Measurements from ENCODE around the gene CHTF18. TPM values are rescaled to one million over a fixed set of nuclear protein-coding genes. Genes with fewer than 3 reads are reported as not detected.
"Not testable (repeated sequence)": the region's sequence is repeated elsewhere in the genome, so short reads cannot be mapped to it uniquely, and the experiment has no call there.

Gene CHTF18
- total RNA-seq, 1 donor from 2014 or later: 13.3 TPM

DNA sequence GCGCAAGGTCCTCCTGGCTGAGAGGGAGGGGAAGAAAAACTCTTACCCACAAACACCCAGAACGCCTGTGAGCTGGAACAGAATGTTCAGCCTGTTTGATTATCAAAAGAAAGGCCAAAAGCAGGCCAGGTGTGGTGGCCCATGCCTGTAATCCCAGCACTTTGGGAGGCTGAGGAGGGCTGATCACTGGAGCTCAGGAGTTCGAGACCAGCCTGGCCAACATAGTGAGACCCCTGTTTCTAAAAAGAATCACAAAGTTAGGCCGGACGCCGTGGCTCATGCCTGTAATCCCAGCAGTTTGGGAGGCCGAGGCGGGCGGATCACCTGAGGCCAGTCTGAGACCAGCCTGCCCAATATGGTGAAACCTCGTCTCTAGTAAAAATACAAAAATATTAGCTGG, 12.1 kb upstream of the CHTF18 start:
- not testable (repeated sequence) for DNase-seq (ENCODE audit: low spot score)

DNA sequence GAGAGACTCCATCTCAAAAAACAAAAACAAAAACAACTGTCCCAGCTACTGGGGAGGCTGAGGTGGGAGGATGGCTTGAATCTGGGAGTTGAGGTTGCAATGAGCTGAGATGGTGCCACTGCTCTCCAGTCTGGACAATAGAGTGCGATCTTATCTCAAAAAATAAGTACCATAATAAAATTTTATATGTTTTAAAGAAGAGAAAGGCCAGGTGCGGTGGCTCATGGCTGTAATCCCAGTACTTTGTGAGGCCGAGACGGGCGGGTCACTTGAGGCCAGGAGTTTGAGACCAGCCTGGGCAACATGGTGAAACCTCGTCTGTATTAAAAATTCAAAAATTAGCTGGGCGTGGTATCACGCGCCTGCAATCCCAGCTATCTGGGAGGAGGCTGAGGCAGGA, 11.6 kb upstream of the CHTF18 start:
- no peak for DNase-seq (ENCODE audit: low spot score)

DNA sequence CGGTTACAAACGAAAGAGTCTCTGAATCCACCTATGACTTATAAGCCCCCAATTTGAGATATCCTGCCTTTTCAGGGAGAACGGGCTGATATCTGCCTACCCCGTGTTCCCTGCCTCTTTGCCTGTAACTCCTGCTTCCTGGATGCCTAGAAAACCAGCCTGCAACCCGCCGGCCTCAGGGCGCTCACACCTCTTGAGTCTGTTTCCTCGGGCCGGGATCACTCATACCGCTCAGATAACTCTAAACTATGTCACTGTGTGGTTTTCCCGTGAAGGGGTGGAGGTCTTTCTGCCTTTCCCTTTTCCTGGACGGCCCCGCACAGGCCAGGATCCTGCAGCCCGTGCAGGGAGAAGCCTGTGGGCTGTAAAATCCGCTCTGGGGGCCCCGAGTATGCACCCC, 10.6 kb upstream of the CHTF18 start:
- DNase-seq (ENCODE audit: low spot score): no peak

DNA sequence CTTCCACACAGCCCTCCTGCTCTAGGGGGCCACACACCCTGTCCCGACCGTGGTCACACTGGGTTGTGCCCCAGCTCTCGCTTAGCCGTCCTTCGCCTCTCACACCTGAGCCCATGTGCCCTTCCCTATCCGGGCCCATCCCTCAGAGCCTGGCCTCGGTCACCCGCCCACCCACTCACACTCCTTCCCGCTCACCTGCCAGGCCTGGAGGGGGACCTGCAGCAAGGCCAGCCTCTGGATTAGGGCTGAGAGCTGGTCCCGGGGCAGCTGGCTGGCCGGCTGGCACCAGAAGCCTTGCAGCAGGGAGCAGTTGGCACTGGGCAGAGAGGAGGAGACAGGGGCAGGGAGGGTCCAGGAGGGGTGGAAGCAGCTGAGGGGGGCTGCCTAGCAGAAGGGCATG, 10.0 kb upstream of the CHTF18 start:
- no peak for DNase-seq (ENCODE audit: low spot score)

DNA sequence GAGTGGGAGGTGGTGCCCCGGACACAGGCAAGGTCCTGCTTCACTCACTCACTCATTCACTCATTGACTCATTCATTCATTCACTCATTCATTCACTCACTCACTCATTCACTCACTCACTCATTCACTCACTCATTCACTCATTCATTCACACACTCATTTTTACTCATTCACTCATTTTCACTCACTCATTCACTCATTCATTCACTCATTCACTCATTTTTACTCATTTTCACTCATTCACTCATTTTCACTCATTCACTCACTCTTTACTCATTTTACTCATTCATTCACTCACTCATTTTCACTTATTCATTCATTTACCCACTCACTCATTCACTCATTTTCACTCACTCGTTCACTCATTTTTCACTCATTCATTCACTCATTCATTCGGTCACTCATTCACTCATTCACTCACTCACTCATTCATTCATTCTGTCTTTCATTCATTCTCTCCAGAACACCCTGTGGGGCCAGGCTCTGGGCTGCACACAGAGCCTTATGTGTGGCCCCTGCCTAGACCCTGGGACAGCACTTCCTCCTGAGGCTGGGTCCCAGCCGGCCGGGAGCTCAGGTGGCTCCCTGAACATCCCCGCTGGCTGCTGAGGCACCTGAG, 9.4 kb upstream of the CHTF18 start:
- no peak for DNase-seq (ENCODE audit: low spot score)

DNA sequence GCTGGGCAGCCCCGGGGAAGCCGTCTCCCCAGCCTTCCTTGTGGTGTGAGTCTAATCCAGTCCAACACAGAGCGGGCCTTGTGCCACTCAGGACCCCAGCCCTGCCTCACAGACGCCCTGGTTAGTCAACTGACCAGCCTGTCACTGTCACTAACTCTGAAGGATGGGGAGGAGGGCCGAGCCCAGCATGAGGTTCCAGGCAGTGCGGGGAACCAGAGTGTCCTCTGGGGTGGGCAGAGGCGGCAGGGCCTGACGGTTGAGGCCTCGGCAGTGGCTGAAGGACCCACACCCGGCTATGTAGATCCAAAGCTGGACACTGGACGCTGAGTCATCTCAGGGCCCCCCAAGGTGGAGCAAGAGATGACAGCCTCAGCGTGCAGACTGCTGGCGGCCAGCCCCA, 8.9 kb upstream of the CHTF18 start:
- no peak for DNase-seq (ENCODE audit: low spot score)

DNA sequence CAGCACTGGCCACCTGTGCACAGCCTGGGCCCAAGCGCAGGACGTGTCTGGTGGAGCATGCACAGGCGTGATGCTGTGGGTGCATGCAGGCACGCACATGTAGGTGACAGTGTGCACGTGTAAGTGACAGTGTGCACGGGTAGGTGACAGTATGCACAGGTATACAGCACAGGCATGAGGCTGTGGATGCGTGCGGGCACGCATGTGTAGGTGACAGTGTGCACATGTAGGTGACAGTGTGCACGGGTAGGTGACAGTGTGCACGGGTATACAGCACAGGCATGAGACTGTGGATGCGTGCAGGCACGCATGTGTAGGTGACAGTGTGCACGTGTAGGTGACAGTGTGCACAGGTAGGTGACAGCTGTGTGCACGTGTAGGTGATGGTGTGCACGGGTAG, 8.1 kb upstream of the CHTF18 start:
- no peak for DNase-seq (ENCODE audit: low spot score)

DNA sequence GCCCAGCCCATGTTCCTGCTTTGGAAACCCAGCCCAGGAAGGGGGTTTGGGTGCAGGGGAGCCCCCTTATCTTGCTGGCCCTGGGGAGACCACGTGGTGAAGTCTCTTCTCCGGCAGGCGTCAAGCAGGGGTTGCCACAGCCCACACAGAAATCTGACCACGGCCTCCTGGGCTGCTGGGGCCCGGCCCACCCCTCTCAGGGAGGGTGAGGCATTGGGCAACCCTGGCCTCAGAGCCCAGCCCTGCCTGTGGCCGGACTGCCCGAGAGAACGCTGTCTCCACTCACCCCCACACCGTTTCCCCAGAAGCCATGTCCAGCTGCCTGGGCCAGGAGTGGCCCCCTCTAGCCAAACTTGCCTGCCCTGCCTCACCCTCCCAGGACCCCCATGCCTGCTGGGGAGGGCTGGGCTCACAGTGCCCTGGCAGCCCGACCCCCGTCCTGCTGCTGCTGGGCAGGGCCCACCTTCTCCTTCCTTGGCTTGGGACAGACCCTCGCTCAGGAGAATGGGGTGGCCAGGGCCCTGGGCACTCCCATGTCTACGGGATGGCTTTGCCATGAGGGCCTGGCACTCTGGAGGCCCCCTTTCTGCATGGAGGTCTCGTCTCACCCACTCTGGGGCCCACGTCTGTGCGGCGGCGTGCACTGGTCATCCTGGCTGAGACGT, 6.9 kb upstream of the CHTF18 start:
- DNase-seq (ENCODE audit: low spot score): no peak

DNA sequence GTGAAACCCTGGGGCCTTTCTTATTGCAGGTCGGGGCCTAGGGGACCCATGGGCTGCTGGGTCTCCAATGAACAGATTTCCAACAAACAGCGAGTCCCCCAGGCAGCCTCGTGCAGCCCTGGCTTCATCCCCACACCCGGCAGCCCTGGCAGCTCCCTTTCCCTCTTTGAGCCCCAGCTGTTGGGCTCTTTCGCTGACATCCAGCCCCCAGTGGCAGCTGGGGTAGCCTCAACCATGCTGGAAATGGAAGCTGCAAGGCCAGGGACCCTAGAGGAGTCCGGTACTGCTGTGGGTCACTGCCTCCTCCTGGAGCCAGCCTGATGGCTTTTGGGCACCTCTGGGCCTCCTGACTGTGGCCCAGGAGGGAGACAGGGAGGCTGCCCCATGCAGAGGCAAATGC, 6.2 kb upstream of the CHTF18 start:
- DNase-seq (ENCODE audit: low spot score): no peak

DNA sequence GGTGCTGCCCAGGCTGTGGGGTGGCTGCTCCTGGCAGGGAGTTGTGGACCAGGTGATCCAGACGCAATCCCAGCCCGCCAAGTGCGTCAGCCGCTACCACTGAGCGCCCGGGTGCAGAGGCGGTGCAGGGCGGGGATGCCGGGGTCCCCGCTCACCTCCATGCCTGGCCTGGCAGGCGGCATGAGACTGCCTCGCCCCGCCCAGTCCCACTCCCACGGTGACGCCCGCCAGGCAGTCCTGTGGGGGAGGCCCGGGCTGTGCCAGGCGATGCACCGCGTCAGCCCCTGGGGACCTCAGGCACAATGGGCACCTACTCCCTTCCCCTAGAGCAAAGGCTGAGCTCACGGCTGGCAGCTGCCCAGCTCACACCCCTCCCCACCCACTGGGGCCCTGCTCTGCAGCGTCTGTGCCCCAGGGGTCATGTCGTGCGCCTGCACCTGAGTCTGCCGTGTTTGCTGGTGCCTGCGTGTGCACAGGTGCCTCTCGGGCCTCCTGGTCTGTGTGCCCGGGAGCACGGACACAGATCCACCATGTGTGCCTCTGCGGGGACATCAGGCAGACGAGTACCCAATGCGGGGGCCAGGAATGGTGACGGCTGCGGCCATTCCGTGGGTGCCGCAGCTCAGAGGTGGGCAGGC, 5.5 kb upstream of the CHTF18 start:
- DNase-seq (ENCODE audit: low spot score): no peak

DNA sequence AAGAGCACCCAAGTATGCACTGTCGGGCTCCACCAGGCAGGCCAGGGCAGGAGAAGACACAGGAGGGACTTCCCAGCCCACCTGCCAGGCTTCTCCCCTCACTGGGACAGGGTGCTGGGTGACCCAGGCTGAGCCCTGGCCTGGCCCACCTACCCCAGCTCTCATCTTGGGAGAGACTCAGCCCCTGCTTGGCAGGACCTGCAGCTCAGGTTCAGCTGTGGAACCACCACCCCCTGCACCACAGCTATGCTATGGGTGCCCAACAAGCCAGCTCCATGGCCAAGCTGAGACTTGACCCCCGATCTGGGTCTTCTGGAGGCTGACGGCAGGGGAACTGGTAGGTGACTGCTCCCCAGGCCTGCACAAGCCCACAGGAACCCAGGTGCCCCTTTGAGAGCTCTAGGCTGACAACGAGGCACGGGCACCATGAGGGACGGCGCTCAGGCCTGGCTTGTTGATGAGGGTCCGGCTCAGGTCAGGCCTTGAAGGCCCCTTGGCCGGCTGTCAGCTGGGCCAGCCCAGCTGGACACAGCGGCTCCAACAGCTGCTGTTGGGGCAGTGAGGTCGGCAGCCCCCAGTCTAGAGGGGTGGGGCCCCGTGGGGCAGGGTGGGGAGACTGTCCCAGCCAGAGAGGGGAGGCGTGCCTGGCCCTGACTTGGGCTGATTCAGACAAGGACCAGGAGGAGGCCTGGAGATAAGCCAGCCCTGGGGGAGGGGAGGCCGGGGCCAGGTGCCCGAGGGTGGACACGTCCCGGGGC, 4.8 kb upstream of the CHTF18 start:
- no peak for DNase-seq (ENCODE audit: low spot score)

DNA sequence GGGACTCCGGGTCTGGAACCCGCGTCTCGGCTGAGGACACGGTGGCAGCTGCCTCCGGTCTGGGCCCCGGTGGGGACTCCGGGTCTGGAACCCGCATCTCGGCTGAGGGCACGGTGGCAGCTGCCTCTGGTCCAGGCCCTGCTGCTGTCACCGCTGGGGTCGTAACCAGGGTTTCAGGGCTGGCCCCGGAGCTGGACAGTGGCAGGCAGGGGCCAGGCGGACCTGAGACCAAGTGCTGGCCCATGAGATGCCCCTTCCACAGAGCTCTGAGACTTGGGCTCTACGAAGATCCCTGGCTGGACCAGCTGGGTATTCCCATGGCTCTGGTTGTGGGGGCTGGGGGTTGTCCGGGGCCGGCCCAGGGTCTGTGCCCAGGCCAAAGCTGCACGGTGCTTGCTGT, 4.0 kb upstream of the CHTF18 start:
- DNase-seq (ENCODE audit: low spot score): no peak

DNA sequence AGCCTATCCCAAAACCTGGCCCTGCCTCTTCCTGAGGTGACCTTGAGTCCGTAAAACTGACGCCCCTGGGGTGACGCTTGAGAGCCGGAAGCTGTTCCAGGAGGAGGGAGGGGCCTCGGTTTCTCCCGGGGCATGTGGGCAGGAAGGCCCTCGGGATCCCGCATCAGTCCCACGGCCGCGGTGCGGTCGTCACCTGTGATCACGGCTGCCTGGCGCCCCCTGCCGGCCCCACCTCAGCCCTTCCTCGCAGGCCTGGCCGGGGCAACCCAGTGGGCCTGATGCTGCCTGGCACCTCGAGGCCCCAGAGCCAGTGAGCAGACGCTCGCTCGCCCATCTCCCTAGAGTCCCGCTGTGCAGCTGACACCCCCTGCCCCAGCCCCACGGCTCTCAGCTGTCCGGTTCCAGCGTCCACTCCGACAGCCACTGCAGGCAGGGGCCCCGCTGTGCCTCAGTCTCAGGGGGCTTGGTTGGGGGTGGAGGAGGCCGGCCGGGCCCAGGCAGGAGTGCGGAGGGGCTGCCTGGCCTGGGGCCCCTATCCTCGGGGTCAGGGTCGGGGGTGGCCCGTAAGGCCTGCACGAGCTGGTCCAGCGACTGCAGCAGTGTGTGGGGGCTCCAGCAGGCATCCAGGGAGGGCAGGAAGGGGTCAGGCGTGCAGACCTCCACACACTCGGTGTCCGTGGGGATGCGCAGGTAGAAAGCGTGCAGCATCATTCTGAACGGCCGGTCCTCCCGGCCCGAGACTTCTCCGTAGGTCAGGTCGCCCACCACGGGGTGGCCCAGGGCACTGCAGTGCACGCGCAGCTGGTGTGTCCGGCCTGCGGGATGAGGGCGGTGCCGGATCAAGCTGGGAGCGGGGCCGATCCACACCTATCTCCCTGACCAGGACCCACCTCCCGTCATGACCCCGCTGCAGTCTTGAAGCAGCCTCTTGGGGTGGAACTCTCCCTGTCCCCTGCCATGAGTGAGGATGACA, 2.6 kb upstream of the CHTF18 start:
- DNase-seq (ENCODE audit: low spot score): peak; percentile 61

DNA sequence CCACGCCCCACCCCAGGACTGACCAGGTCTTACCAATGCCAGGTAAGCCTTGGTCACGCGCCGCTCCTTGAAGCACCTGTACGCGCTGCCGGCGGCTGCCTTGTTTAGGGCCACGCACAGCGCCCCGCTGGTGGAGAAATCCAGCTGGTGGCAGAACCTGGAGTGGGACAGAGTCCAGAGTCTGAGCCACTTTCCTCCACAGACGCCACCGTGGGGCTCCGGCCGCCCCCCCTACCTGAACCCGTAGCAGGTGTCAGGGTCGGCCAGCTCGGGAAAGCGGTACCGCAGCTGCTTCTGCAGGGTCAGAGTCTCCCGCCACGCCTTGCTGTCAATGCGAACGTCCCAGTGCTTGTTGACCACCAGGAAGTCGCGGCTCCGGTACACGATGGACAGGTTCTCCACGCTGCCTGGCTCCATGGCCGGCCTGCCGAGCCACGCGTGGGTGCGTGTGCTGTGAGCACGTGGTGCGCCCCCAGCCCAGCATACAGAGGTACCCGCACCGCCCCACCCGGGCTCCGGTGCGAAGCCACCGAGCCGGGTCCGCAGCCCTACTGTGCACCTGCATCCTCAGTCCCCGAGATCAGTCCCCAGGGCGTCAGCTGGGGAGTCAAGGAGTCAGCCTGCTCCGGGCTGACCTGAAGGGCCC, 976 bp upstream of the CHTF18 start:
- DNase-seq (ENCODE audit: low spot score): no peak

DNA sequence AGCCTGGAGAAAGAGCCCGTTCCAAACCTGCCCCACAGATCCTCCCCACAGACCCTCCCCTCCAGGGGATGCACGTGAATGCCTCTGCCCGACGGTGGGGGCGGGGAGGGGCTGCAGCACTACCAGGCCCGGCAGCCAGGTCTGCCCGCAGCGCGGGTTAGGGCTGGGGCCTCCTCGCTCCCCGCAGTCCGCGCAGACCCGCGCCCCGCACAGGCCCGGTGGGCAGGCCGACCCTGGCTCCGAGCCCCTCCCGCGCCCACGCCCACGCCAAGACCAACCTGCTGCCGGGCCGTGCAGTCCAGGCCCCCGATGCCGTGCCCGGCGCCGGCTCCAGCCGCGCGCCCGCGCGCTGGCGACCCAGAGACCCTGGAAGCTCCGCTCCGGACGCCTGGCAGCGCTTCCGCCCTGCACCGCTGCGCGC, 432 bp upstream of the CHTF18 start, which contains the start of gene RPUSD1:
Gene RPUSD1, minus strand, starts transcription at position 404 of the 421 bp plus-strand sequence. CDS start 644 bp downstream, outside the sequence.
- no peak for DNase-seq (ENCODE audit: low spot score)

DNA sequence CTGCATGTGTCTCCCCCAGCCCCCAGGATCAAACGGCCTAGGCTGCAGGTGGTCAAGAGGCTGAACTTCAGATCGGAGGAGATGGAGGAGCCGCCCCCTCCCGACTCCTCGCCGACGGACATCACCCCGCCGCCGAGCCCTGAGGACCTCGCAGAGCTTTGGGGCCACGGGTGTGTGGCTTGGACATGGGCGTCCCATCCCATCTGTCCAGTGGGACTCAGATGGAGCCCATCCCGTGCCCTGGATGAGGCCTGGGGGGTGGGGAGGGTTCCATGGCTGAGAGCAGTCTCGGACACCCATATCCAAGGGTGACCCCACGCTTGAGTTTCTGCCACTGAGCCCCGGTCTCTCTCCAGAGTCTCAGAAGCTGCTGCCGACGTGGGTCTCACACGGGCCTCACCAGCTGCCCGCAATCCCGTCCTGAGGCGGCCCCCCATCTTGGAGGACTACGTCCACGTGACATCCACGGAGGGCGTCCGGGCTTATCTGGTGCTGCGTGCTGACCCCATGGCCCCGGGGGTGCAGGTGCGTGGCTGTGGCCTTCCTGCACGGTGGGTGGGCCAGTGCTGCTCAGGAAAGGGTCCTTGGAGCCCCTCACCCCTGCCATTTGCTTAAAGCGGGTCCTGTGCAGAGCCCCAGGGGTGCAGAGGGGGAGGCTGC, 901 bp downstream of the CHTF18 start:
- DNase-seq (ENCODE audit: low spot score): no peak

DNA sequence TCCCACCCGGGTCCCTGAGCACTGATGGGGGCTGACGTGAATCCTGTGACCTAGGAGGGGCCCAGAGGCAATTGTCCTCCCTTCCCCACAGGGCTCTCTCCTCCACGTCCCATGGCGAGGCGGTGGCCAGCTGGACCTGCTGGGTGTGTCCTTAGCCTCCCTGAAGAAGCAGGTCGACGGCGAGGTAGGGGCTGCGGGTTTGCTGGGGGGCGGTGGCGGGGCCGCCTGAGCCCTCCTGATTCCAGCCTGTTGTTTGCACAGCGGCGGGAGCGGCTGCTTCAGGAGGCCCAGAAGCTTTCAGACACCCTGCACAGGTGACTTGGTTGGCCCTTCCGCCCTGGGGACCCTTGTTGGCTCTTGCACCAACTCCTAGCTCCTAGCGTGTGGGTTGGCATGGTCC, 1.7 kb downstream of the CHTF18 start:
- no peak for DNase-seq (ENCODE audit: low spot score)

DNA sequence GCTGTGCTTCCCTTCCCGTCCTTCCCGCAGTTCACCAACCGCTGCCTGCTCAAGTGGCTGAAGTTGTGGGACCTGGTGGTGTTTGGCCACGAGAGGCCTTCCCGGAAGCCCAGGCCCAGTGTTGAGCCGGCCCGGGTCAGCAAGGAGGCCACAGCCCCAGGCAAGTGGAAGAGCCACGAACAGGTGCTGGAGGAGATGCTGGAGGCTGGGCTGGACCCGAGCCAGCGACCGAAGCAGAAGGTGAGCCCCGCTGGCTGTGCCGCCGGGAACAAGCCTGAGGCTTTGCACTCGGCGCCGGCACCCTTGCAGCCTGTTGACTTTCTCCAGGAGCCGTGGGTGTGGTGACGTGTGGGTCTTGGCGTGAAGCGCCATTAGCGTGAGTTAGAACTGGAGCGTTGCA, 2.7 kb downstream of the CHTF18 start:
- DNase-seq (ENCODE audit: low spot score): no peak

DNA sequence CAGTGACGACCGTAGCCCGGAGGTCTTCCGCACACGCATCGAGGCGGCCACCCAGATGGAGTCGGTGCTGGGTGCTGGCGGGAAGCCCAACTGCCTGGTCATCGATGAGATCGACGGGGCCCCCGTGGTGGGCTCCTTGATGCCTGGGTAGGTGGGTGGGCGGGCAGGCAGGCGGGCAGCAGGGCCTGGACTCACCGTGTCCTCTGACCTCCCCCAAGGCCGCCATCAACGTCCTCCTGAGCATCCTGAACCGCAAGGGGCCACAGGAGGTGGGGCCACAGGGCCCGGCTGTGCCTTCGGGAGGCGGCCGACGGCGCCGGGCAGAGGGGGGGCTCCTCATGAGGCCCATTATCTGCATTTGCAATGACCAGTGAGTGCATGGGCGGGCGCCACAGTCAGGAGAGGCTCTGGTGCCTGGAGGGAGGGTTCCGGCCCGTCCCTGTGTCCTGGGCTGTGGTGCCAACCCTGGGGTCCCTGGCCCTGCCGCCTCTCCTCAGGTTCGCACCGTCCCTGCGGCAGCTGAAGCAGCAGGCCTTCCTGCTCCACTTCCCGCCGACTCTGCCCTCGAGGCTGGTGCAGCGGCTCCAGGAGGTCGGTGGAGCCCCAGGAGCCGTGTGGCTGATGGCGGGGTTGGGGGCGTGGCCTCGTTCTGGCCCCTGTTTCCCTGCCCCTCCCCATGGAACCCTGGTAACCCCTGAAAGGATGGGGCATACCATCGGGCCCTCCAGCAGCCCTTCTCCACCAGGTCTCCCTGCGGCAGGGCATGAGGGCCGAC, 4.0 kb downstream of the CHTF18 start:
- DNase-seq (ENCODE audit: low spot score): no peak
